Measurements from ENCODE around the gene AHDC1.

AHDC1 gene

DNA sequence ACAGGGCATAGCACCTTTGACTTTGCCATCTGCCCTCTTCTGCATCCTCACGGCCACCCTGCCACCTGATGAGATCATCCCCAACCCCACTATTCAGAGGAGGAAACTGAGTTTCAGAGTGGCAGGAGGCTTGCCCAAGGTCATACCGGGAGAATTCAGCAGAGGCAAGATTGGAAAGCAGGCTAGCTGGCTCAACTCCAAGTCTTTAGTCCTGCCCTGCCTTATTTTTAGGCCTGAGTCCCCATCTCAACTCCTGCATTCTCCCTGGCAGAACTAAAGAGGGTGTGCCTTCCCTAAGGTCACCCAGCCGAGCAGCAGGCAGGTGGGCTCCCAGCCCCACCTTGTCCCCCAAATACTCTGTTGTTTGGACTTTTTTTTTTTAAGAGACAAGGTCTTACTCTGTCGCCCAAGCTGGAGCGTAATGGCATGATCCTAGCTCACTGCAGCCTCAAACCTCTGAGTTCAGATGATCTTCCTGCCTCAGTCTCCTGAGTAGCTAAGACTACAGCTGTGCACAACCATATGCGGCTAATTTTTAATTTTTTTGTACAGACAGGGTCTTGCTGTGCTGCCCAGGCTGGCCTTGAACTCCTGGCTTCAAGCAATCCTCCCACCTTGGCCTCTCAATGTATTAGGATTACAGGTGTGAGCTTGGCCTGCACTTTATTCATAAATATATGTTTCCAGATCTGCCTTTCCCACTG lies 44.8 kb upstream of the AHDC1 start:
- CTCF ChIA-PET, result interaction anchor here (1.1 to 2.8 kb wide), 12 partner anchors 8 to 352 kb away, joined by 3 to 22 read pairs (median 7); partner anchors contain the start of gene AHDC1
- POLR2A ChIA-PET, result no interaction called here
- DNase-seq (ENCODE audit: low read depth, low spot score), result no peak

DNA sequence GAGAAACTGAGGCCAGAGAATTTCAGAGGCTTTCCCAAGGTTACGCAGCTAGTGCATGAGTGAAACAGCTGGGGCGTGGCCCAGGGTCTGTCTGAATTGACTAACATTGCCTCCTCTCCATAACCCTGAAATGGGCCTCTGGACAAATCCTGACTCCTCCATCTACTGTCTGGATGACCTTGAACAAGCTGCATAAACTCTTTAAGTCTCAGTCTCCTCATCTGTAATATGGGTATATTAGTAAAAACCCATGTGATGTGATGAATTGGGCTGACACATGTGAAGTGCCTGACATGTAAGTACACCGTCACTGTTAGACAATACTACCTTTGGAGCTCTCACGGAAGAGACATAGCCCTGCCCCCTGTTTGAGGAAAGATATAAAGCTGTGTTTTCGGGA lies 43.4 kb upstream of the AHDC1 start:
- no peak for DNase-seq (ENCODE audit: low read depth, low spot score)
- H3K4me3 ChIP-seq (ENCODE audit: low read depth, low read length), result no peak overlapping the region
- ChIA-PET POLR2A (no interaction called here), CTCF (interaction anchor here (0.5 to 2.8 kb wide), 9 partner anchors 10 to 253 kb away, joined by 3 to 9 read pairs (median 5); no protein-coding TSS in a partner anchor)
- TF ChIP-seq, protein P1, sequence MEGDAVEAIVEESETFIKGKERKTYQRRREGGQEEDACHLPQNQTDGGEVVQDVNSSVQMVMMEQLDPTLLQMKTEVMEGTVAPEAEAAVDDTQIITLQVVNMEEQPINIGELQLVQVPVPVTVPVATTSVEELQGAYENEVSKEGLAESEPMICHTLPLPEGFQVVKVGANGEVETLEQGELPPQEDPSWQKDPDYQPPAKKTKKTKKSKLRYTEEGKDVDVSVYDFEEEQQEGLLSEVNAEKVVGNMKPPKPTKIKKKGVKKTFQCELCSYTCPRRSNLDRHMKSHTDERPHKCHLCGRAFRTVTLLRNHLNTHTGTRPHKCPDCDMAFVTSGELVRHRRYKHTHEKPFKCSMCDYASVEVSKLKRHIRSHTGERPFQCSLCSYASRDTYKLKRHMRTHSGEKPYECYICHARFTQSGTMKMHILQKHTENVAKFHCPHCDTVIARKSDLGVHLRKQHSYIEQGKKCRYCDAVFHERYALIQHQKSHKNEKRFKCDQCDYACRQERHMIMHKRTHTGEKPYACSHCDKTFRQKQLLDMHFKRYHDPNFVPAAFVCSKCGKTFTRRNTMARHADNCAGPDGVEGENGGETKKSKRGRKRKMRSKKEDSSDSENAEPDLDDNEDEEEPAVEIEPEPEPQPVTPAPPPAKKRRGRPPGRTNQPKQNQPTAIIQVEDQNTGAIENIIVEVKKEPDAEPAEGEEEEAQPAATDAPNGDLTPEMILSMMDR (IDR thresholded peaks at IDR 0.05; ENCODE audit: insufficient read depth, low read length, missing control alignments), result no peak

More for the DNA sequence above, 44.8 kb upstream of the AHDC1 start:
- TF ChIP-seq, protein P1 (IDR thresholded peaks at IDR 0.05; ENCODE audit: insufficient read depth, low read length, missing control alignments), result no peak
- no peak overlapping the region for H3K4me3 ChIP-seq (ENCODE audit: low read depth, low read length)

DNA sequence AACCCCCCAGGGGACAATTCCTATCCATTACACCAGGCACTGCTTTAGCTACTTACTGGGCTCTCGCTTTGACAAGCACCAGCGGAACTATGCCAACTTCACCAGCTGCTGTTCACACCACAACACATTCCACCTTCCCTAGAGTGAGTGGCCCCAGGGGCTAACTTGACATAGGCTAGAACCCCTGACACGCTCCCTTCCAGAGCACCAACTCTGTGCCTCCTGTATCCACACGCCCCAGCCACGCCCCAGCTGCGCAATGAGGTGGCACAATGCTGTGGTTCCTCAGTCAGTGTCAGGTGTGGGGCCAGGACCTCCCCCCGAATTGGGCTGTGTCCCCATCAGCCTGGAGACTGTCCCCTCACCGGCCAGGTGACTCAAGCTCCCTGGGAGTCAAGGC lies 42.7 kb upstream of the AHDC1 start:
- H3K4me3 ChIP-seq (ENCODE audit: low read depth, low read length), result no peak overlapping the region
- CTCF ChIA-PET, result interaction anchor here (0.9 to 2.8 kb wide), 8 partner anchors 10 to 348 kb away, joined by 3 to 9 read pairs (median 5); no protein-coding TSS in a partner anchor
- DNase-seq (ENCODE audit: low read depth, low spot score), result no peak
- TF ChIP-seq, protein P1 (IDR thresholded peaks at IDR 0.05; ENCODE audit: insufficient read depth, low read length, missing control alignments), result no peak
- POLR2A ChIA-PET, result no interaction called here

DNA sequence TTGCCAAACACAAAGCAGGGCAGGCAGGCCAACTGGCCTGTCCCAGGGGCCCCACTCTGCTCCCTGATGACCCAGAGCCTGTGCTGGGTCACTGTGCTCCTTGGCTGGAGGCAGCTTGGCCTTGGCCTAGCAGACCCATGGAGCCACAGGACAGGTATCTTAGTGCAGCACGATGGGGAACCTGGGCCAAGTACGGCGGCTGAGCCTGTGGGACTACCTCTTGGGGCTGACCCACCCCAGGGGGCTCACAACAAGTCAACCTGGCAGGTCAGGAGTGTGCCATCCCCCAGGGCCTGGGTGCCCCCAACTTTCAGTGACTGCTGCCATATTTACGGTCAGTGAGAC lies 41.1 kb upstream of the AHDC1 start:
- ChIA-PET CTCF (interaction anchor here (0.9 to 2.1 kb wide), 7 partner anchors 11 to 88 kb away, joined by 3 to 36 read pairs (median 7); no protein-coding TSS in a partner anchor), POLR2A (no interaction called here)
- no peak for DNase-seq (ENCODE audit: low read depth, low spot score)
- TF ChIP-seq, protein P1 (IDR thresholded peaks at IDR 0.05; ENCODE audit: insufficient read depth, low read length, missing control alignments), result no peak
- no peak overlapping the region for H3K4me3 ChIP-seq (ENCODE audit: low read depth, low read length)

DNA sequence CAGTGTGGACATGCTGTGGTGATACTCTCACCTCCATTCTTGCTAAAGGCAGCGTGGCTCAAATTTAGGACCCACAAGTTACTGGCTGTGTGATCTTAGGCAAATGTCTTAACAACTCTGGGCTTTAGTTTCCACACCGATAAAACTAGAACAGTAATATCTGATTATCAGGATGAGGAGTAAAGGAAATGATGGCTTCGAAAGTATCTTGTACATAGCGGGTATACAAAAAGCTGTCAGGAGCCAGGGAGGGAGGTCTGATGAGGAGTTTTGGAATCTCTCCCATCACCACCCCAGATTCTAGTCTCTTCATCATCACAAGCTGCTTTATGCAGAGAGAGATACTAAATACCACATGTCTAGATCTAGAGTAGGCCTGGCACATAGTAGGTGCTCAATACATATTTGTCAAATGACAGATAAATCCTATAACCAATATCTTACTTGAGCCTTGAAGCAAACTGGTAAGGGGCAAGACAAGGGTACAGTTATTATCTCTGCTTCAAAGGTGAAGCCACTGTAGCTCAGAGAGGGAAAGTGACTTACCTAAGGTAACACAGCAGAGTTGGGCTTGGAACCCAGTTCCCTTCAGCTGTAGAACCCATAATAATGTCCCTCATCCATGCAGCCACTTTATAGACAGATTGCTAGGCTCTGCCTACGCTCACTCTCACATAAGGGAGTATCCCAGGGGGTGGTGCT lies 40.6 kb upstream of the AHDC1 start:
- TF ChIP-seq, protein P1 (IDR thresholded peaks at IDR 0.05; ENCODE audit: insufficient read depth, low read length, missing control alignments), result no peak
- ChIA-PET CTCF (interaction anchor here (0.7 to 2.1 kb wide), 11 partner anchors 12 to 88 kb away, joined by 3 to 36 read pairs (median 6); partner anchors contain the start of gene IFI6), POLR2A (no interaction called here)
- DNase-seq (ENCODE audit: low read depth, low spot score), result no peak
- no peak overlapping the region for H3K4me3 ChIP-seq (ENCODE audit: low read depth, low read length)
